Measurements from ENCODE around the gene ZIC1.

The ZIC1 gene

GRCh38 chr3:147409143-147410115 lies at the start of gene ZIC1:
Gene ZIC1 (plus strand): TSS chr3:147409365. CDS start chr3:147410113, 748 bp downstream.
- Histone ChIP-seq H3K27ac (peak within 1 kb of the TSS in 16 of 21 experiments; percentile 19 to 82 (median 52)), H3K4me3 (peak within 1 kb of the TSS; percentile 15 to 40 (median 22))

- Histone ChIP-seq H3K27ac (no peak overlapping the region), H3K4me3 (no peak overlapping the region)
Measured at GRCh38 chr3:147360051-147360439, 49.1 kb upstream of the ZIC1 start.

GRCh38 chr3:147360646-147361453 lies 48.3 kb upstream of the ZIC1 start:
- Histone ChIP-seq H3K4me3 (no peak overlapping the region), H3K27ac (no peak overlapping the region)

- Histone ChIP-seq H3K4me3 (no peak overlapping the region), H3K27ac (no peak overlapping the region)
Measured at GRCh38 chr3:147361454-147362420, 47.4 kb upstream of the ZIC1 start.

GRCh38 chr3:147364771-147365170 lies 44.4 kb upstream of the ZIC1 start:
- Histone ChIP-seq H3K27ac (no peak overlapping the region), H3K4me3 (no peak overlapping the region)

GRCh38 chr3:147365196-147366115 lies 43.7 kb upstream of the ZIC1 start:
- H3K4me3 ChIP-seq = no peak overlapping the region
- H3K27ac ChIP-seq = no peak overlapping the region

- Histone ChIP-seq H3K4me3 (no peak overlapping the region), H3K27ac (no peak overlapping the region)
Measured at GRCh38 chr3:147367676-147368075, 41.5 kb upstream of the ZIC1 start.

GRCh38 chr3:147368151-147368550 lies 41.0 kb upstream of the ZIC1 start:
- Histone ChIP-seq H3K4me3 (no peak overlapping the region), H3K27ac (no peak overlapping the region)

GRCh38 chr3:147368561-147369221 lies 40.5 kb upstream of the ZIC1 start:
- Histone ChIP-seq H3K4me3 (no peak overlapping the region), H3K27ac (no peak overlapping the region)

- H3K27ac ChIP-seq = no peak overlapping the region
- H3K4me3 ChIP-seq = no peak overlapping the region
Measured at GRCh38 chr3:147369231-147369630, 39.9 kb upstream of the ZIC1 start.

GRCh38 chr3:147369661-147370123 lies 39.5 kb upstream of the ZIC1 start:
- H3K27ac ChIP-seq = no peak overlapping the region

GRCh38 chr3:147370349-147370748 lies 38.8 kb upstream of the ZIC1 start:
- Histone ChIP-seq H3K4me3 (no peak overlapping the region), H3K27ac (no peak overlapping the region)

More at GRCh38 chr3:147369661-147370123, 39.5 kb upstream of the ZIC1 start:
- H3K4me3 ChIP-seq = no peak overlapping the region

- Histone ChIP-seq H3K4me3 (no peak overlapping the region), H3K27ac (no peak overlapping the region)
Measured at GRCh38 chr3:147371140-147371539, 38.0 kb upstream of the ZIC1 start.

GRCh38 chr3:147371771-147372340 lies 37.3 kb upstream of the ZIC1 start:
- H3K4me3 ChIP-seq = no peak overlapping the region
- no peak overlapping the region for H3K27ac ChIP-seq

- Histone ChIP-seq H3K27ac (no peak overlapping the region), H3K4me3 (no peak overlapping the region)
Measured at GRCh38 chr3:147372525-147373027, 36.6 kb upstream of the ZIC1 start.

- no peak overlapping the region for H3K27ac ChIP-seq
- H3K4me3 ChIP-seq = no peak overlapping the region
Measured at GRCh38 chr3:147373301-147373700, 35.9 kb upstream of the ZIC1 start.
